ENCODE results near the gene LRCH1. TPM values are rescaled to one million over a fixed set of nuclear protein-coding genes. Genes with fewer than 3 reads are reported as not detected.

Gene LRCH1
- total RNA-seq, 2 experiments from 2014 or later: 16.7 to 27.8 TPM

GRCh38 chr13:46749951-46750350 lies 197.0 kb downstream of the LRCH1 start:
- TF ChIP-seq CTCF (conservative IDR thresholded peaks at IDR 0.05; ENCODE audit: low read length) (no peak), EZH2phosphoT487 (IDR thresholded peaks at IDR 0.05; ENCODE audit: borderline replicate concordance, low read depth, low read length) (no peak)
- CTCF ChIA-PET (ENCODE audit: unreplicated experiment): no interaction called here

DNA sequence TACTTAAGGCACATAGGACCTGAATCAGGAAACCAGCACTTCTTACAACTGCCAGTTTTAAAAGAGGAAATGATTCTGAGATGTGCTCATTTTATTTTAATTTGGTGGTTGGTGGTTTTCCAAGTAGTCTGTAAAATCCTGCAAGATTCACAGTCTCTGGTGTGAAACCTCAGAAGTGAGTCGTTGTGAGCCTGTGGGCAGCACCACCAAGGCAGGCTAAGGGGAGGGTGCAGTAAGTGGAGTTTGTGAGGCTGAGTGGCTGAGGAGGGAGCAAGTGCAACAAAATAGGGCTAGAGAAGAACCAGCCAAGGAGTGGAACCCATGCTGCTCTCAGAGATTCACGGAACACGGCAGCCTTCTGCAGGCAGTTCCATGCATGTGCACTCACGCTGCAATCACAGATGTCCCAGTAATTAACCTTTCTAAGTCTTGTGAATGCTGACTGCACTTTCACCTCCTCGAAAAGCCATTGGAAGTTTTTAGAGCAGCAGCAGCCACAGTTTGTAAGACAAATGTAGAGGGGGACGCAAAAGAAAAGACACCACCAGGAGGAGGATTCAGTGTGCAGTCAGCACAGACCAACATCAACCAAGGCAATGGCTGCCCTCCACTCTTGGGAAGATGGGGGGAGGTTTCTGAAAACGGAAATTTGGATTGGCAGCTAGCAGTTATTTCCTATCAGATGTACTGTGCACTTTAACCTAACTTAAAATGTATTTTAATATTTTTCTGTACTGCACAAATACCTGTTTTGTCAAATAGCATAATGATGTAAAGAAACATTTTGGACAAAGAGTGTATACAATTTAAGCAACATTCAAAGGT lies 199.1 kb downstream of the LRCH1 start:
- CTCF ChIA-PET (ENCODE audit: unreplicated experiment): interaction anchor here (1.1 kb wide), 1 partner anchor 200 kb away, joined by 3 read pairs; no protein-coding TSS in a partner anchor
- intact Hi-C loops (cut with micrococcal nuclease; ENCODE audit: unreplicated experiment): no loop called here
- Histone ChIP-seq H3K4me1 (ENCODE audit: insufficient read depth, low read length, poor library complexity, severe bottlenecking) (peaks cover 17% of the 10 kb centered on the region), H3K27ac (ENCODE audit: low read depth, low read length, poor library complexity, severe bottlenecking) (peak overlapping the region; percentile 57), H3K9me3 (ENCODE audit: low read length) (no peaks in the 10 kb centered on the region), H3K79me2 (ENCODE audit: insufficient read depth, low read depth, low read length) (no peaks in the 10 kb centered on the region), H3K4me3 (ENCODE audit: low read depth, low read length, poor library complexity, severe bottlenecking) (no peak overlapping the region), H3K9me2 (ENCODE audit: insufficient read depth, low read length) (no peaks in the 10 kb centered on the region), H2AFZ (ENCODE audit: low read length) (no peak overlapping the region; the same call in 1 of the 2 replicates), H3K36me3 (ENCODE audit: insufficient read depth, low read length) (peaks cover 57% of the 10 kb centered on the region), H4K20me1 (ENCODE audit: insufficient read depth, low read length) (no peaks in the 10 kb centered on the region), H3K4me2 (ENCODE audit: low read length) (peak overlapping the region; percentile 50)
- no TSS peak for BruUV-seq (replicated peaks)
- no peak for TF ChIP-seq CTCF (conservative IDR thresholded peaks at IDR 0.05; ENCODE audit: low read length)
- DNase-seq (ENCODE audit: low spot score): peak; percentile 65
- POLR2A ChIA-PET: interaction anchor here (0.6 to 1.6 kb wide), 6 partner anchors 9 to 693 kb away, joined by 3 to 5 read pairs (median 3); no protein-coding TSS in a partner anchor

More at GRCh38 chr13:46749951-46750350, 197.0 kb downstream of the LRCH1 start:
- no peaks in the 10 kb centered on the region for H3K79me2 ChIP-seq (ENCODE audit: insufficient read depth, low read depth, low read length)
- H3K27ac ChIP-seq (ENCODE audit: low read depth, low read length, poor library complexity, severe bottlenecking): no peak overlapping the region
- H3K36me3 ChIP-seq (ENCODE audit: insufficient read depth, low read length): peaks cover 78% of the 10 kb centered on the region
- no peak overlapping the region for H3K4me2 ChIP-seq (ENCODE audit: low read length)
- H2AFZ ChIP-seq (ENCODE audit: low read length): no peak overlapping the region
- BruUV-seq (replicated peaks): no TSS peak
- DNase-seq (ENCODE audit: low spot score): no peak
- no peaks in the 10 kb centered on the region for H4K20me1 ChIP-seq (ENCODE audit: insufficient read depth, low read length)
- peaks cover 17% of the 10 kb centered on the region for H3K4me1 ChIP-seq (ENCODE audit: insufficient read depth, low read length, poor library complexity, severe bottlenecking)
- POLR2A ChIA-PET: interaction anchor here (0.6 kb wide), 1 partner anchor 903 kb away, joined by 3 read pairs; no protein-coding TSS in a partner anchor
- no peak overlapping the region for H3K4me3 ChIP-seq (ENCODE audit: low read depth, low read length, poor library complexity, severe bottlenecking)
- H3K9me2 ChIP-seq (ENCODE audit: insufficient read depth, low read length): no peaks in the 10 kb centered on the region
- intact Hi-C loops (cut with micrococcal nuclease; ENCODE audit: unreplicated experiment): no loop called here
- no peaks in the 10 kb centered on the region for H3K9me3 ChIP-seq (ENCODE audit: low read length)

- Histone ChIP-seq H3K9me3 (ENCODE audit: low read length) (no peaks in the 10 kb centered on the region), H4K20me1 (ENCODE audit: insufficient read depth, low read length) (no peaks in the 10 kb centered on the region), H3K4me3 (ENCODE audit: low read depth, low read length, poor library complexity, severe bottlenecking) (no peak overlapping the region), H3K9me2 (ENCODE audit: insufficient read depth, low read length) (no peaks in the 10 kb centered on the region), H3K4me1 (ENCODE audit: insufficient read depth, low read length, poor library complexity, severe bottlenecking) (peaks cover 17% of the 10 kb centered on the region), H2AFZ (ENCODE audit: low read length) (no peak overlapping the region), H3K36me3 (ENCODE audit: insufficient read depth, low read length) (peaks cover 53% of the 10 kb centered on the region), H3K27ac (ENCODE audit: low read depth, low read length, poor library complexity, severe bottlenecking) (no peak overlapping the region), H3K79me2 (ENCODE audit: insufficient read depth, low read depth, low read length) (no peaks in the 10 kb centered on the region), H3K4me2 (ENCODE audit: low read length) (no peak overlapping the region)
- no TSS peak for BruUV-seq (replicated peaks)
- ChIA-PET POLR2A (no interaction called here), CTCF (ENCODE audit: unreplicated experiment) (no interaction called here)
- intact Hi-C loops (cut with micrococcal nuclease; ENCODE audit: unreplicated experiment): no loop called here
- DNase-seq (ENCODE audit: low spot score): no peak
- TF ChIP-seq CTCF (conservative IDR thresholded peaks at IDR 0.05; ENCODE audit: low read length) (no peak), EZH2phosphoT487 (IDR thresholded peaks at IDR 0.05; ENCODE audit: borderline replicate concordance, low read depth, low read length) (no peak)
Observed at GRCh38 chr13:46753137-46753536, 200.2 kb downstream of the LRCH1 start.
